Right renal cortex interstitium (tissue), 3 donors: Measurements from ENCODE around the gene SIRT7. TPM values are rescaled to one million over a fixed set of nuclear protein-coding genes. Genes with fewer than 3 reads are reported as not detected.

Experiments
- DNase-seq, 3 donors: peaks; one replicate each; pipeline ENCODE4 v3.0.0-alpha.2; 2013; ENCODE audit warnings: low read depth in 3 of 3, low spot score in 2 of 3
- polyA plus RNA-seq, 3 donors: library from polyadenylated mRNA; unstranded; fragments of 120-200 nt; gene quantifications; one replicate each; pipeline ENCODE4 v1.2.1, GENCODE V29; 2013; ENCODE audit not compliant: insufficient read length in 3 of 3

The SIRT7 gene
- polyA plus RNA-seq, 3 donors, result 8.6 to 10.3 (median 10.0) TPM

DNA sequence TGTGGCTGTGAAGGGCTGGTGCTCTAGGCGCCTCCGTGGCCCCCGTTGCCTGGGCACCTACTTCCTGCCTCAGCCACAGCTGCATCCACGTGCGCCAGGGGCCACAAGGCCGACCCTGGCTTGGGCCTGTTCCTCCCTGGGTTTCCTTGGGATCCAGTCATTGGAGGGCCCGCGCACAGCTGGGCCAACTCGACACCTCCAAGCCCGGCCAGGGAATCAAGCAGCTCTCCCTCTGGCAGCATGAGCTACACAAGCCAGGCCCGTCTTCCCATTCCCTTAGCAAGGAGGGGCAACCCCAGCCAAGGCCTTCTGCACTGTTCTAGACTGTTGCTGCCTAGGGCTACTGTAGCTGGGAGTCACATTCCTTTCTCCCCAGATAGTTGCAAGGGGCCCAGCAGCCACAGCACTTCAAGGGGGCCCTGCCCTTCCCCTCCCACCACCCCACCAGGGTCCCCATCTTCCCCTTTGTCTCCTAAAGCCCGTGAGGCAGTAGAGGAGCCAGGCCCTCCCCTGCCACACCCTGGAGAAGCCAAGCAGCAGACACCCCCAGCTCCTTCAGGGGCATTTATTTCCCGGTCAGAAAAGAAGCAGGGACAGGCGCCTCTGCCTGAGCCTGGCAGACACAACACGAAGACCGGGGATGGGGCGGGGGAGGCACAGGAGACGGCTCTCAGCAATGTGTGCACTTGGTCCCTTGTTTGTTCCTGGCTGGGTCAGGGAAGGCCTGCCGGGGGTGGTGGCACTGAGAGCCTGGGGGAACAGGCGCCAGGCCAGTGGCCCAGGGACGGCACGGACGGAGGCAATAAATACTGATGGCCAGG is 50.6 kb downstream of the SIRT7 start:
- DNase-seq, result no peak

DNA sequence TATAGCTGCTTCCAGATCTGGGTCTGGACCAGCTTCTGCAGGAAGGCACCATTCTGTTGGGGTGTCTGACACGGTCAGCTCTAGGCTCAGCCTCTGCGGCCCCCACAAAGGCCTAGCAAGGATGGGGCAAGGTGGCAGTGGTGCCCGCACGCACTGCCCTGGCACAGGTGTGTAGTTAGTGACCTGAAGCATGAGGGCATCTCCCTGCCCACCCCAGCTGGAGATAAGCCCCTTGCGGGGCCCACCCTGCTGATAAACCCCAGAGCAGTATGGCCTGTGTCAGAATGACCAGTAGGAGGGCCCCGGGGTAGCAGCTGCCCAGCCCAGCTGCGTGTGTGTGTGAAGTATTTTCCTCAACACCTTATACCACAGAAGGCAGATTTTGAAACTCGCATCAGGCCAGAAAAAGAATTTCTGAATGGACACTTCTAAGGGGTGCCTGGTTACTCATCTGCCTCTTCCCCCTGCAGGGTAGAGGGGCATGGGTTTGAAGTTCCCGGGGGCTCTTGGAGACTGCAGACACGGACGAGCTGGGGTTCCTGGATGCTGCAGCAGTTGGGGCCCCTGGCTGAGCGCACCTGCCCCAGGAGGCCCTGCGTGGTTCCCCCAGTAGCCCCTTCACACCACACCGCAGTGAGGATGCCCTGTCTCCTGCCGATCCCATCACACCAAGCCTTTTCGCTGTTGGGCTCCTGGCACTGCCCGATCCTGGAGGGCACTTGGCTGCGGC is 51.4 kb downstream of the SIRT7 start:
- DNase-seq, result no peak

DNA sequence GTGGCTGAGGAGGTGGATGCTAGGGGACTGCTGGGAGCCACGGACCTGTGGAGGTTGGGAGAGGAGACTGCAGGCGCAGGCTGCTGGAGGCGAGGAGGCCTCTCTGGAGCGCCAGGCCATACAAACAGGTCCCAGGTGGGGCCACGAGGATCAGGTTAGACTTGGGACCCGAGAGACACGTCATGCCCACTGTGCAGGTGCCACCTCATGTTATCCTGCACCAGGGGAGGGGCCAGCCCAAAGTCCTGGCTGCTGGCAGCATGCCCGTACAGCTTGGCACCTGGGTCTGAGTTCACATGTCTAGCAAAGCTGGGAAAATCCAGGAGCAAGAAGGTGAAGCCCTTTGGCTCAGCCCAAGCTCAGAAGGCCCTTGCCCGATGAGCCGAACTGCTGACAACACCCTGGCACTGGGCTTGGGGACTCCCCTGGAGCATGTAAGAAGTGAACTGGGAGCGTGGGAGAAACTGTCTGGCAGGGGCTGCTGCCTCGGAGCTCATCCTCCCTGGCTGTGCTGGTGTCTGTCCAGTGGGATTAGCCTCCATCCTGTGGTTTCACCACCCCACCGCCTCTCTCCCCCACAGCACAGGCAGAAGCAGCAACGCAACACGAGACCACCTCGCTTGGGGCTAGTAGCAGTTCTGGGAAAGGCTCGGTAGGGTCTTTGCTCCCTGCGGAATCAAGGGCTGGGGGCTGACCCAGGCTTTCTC is 52.1 kb downstream of the SIRT7 start:
- DNase-seq, result no peak

DNA sequence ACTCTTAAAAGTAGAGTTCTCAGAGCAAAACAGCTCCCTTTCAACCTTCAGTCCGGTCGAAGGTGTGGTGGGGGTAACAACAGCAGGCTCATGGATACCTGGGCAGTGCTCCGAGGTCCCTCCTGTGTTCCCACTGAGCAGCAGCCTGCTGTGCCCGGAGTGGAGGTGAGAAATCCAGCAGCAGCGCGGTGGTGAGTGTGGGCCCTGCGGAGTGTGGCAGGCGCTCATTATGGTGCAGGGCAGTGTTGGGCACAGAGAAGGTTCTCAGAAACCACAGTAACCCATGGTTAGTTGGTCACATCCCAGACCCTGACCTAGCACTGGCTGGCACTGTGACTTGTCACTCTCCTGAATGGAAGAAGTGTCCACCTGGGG is 52.6 kb downstream of the SIRT7 start:
- DNase-seq, result no peak

DNA sequence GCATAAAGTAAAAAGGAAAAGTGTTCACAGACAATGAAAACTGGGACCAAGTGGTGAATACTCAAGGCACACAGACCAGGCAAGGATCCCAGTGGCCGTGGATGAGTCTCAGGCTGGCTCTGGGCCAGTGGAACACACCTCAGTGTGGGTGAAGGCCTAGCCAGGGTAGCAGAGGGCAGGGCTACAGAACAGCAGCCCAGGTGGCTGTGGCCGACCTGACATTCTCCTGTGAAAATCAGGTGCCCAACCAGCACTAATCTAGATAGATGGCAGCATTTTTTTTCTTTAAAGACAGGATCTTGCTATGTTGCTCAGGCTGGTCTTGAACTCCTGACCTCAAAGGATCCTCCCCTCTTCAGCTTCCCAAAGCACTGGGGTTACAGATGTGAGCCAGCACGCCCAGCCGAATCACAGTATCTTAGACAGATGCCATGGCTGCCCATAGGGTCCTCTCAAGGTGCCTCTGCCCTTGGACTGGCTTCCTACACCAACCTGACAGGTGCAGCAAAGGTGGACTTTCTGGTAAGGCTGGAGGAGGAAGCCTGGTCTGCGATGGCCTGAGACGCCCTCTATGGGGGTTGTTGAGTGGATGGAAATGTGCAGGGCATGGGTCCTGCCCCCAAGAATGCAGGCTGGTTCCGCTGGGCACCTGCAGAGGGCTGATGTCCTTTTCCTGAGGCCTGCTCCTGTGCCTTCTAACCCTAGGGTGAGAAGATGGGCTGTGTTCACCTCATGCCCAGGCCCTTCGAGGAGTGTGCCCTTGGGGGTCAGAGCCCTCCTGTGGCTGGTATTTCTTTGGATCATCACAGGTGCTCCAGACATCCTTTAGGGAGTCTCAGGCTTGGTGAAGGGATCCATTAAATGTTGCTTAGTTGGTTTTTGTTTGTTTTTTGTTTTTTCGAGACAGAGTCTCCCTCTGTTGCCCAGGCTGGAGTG is 53.9 kb downstream of the SIRT7 start:
- no peak for DNase-seq

DNA sequence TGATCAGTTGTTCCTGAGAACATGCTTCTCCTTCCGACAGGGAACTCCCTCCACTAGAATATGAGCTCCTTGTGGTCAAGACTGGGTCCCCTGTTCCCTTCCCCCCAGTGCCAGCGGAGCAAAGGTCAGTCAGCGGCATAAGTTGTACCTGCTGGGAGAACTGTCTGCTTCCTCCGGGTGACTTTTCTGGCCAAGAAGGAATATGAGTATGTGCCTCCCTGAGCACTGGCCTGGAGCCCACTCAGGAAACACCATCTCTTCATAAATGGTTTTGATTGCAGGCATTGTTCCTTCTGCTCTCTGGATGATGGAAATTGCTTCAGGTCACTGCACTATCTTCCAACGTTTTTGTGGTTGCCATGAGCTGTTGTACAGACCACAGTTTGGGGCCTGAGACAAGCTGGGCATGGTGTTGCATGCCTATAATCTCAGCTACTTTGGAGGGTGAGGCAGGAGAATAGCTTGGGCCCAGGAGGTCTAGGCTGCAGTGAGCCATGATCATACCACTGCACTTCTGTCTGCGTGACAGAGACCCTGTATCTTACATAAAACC is 54.8 kb downstream of the SIRT7 start:
- DNase-seq, result no peak

Other genes starting within 250 kb of the SIRT7 start
- 10 to 100 TPM; 38.8 to 50.9 (median 44.0) TPM for gene ARL16, start 234.4 kb downstream of the SIRT7 start, polyA plus RNA-seq
- 10 to 100 TPM; 83.0 to 88.6 (median 86.7) TPM for gene HGS, start 234.2 kb downstream of the SIRT7 start, polyA plus RNA-seq
- 10 to 100 TPM; 38.3 to 44.0 (median 43.9) TPM for gene MRPL12, start 214.8 kb downstream of the SIRT7 start, polyA plus RNA-seq
- 10 to 100 TPM; 10.7 to 13.9 (median 11.3) TPM for gene SLC25A10, start 205.9 kb downstream of the SIRT7 start, polyA plus RNA-seq
- 1 to 10 TPM; 5.7 to 8.3 (median 7.6) TPM for gene GCGR, start 114.0 kb downstream of the SIRT7 start, polyA plus RNA-seq
- gene MCRIP1, start 84.9 kb downstream of the SIRT7 start, polyA plus RNA-seq, result 10 to 100 TPM; 60.4 to 76.8 (median 65.9) TPM
- under 1 TPM in 2 of 3 donors, not detected in 1; 0.17 to 0.26 TPM for gene PPP1R27, start 83.1 kb downstream of the SIRT7 start, polyA plus RNA-seq
- 100 to 1,000 TPM; 445 to 458 (median 450) TPM for gene P4HB, start 57.6 kb downstream of the SIRT7 start, polyA plus RNA-seq
- 100 to 1,000 TPM; 132 to 153 (median 145) TPM for gene ARHGDIA, start 46.8 kb downstream of the SIRT7 start, polyA plus RNA-seq
- gene ALYREF, start 26.6 kb downstream of the SIRT7 start, polyA plus RNA-seq, result 10 to 100 TPM; 67.4 to 69.3 (median 68.9) TPM
- 10 to 100 TPM; 58.0 to 86.9 (median 77.8) TPM for gene ANAPC11, start 26.5 kb downstream of the SIRT7 start, polyA plus RNA-seq
- gene NPB, start 15.9 kb downstream of the SIRT7 start, polyA plus RNA-seq, result 1 to 10 TPM in 2 of 3 donors, under 1 TPM in 1; 0.96 to 1.4 (median 1.1) TPM
- gene PCYT2, start 6.8 kb downstream of the SIRT7 start, polyA plus RNA-seq, result 10 to 100 TPM; 45.8 to 49.9 (median 47.7) TPM
- gene MAFG, start 9.6 kb upstream of the SIRT7 start, polyA plus RNA-seq, result 10 to 100 TPM; 10.4 to 12.3 (median 11.9) TPM
- 10 to 100 TPM; 21.5 to 24.1 (median 23.1) TPM for gene PYCR1, start 19.1 kb upstream of the SIRT7 start, polyA plus RNA-seq
- under 1 TPM in 2 of 3 donors, not detected in 1; 0.07 to 0.08 TPM for gene MYADML2, start 29.1 kb upstream of the SIRT7 start, polyA plus RNA-seq
- gene NOTUM, start 43.0 kb upstream of the SIRT7 start, polyA plus RNA-seq, result 1 to 10 TPM; 1.3 to 2.1 (median 2.0) TPM
- 10 to 100 TPM; 19.1 to 23.3 (median 19.8) TPM for gene ASPSCR1, start 59.5 kb upstream of the SIRT7 start, polyA plus RNA-seq
- gene CENPX, start 104.7 kb upstream of the SIRT7 start, polyA plus RNA-seq, result 10 to 100 TPM; 36.0 to 39.1 (median 38.3) TPM
- gene LRRC45, start 105.1 kb upstream of the SIRT7 start, polyA plus RNA-seq, result 10 to 100 TPM; 11.0 to 12.9 (median 11.9) TPM
- gene RAC3, start 113.5 kb upstream of the SIRT7 start, polyA plus RNA-seq, result 1 to 10 TPM; 8.2 to 9.3 (median 8.2) TPM
- gene DCXR, start 119.5 kb upstream of the SIRT7 start, polyA plus RNA-seq, result 10 to 100 TPM; 79.3 to 90.0 (median 89.4) TPM
- 10 to 100 TPM; 34.4 to 35.7 (median 34.4) TPM for gene RFNG, start 133.6 kb upstream of the SIRT7 start, polyA plus RNA-seq
- gene GPS1, start 133.7 kb upstream of the SIRT7 start, polyA plus RNA-seq, result 100 to 1,000 TPM in 2 of 3 donors, 10 to 100 TPM in 1; 96.7 to 104 (median 103) TPM
- 10 to 100 TPM; 61.6 to 70.0 (median 67.7) TPM for gene DUS1L, start 147.6 kb upstream of the SIRT7 start, polyA plus RNA-seq
- 10 to 100 TPM; 26.6 to 34.2 (median 26.6) TPM for gene FASN, start 180.1 kb upstream of the SIRT7 start, polyA plus RNA-seq